NCI-H460 (cell line): ENCODE data around the gene ARHGAP32. TPM values are rescaled to one million over a fixed set of nuclear protein-coding genes. Genes with fewer than 3 reads are reported as not detected.
"Not testable (repeated sequence)": the region's sequence is repeated elsewhere in the genome, so short reads cannot be mapped to it uniquely, and the experiment has no call there.

Experiments used
- DNase-seq: peaks from one replicate; pipeline ENCODE4 v3.0.0-alpha.2; 2016; ENCODE audit warnings: low read depth; ENCODE audit errors: extremely low read depth
- total RNA-seq: library from RNA; depleted of rRNA; stranded (reverse); fragments of >200 nt; shearing (Covaris generic); gene quantifications from 2 replicates; pipeline ENCODE4 v1.2.3, GENCODE V29; 2014

Gene ARHGAP32
- total RNA-seq, 1 experiment from 2014 or later = 12.4 TPM

GRCh38 chr11:129204150-129204838 is 12.2 kb upstream of the ARHGAP32 start:
- DNase-seq = no peak

GRCh38 chr11:129202646-129203045 is 10.5 kb upstream of the ARHGAP32 start:
- DNase-seq = no peak

- no peak for DNase-seq
Observed at GRCh38 chr11:129195682-129196081, 3.6 kb upstream of the ARHGAP32 start.

- no peak for DNase-seq
Observed at GRCh38 chr11:129191649-129192048, 476 bp downstream of the ARHGAP32 start.

GRCh38 chr11:129190087-129190486 is 2.0 kb downstream of the ARHGAP32 start:
- peak; percentile 24 for DNase-seq

GRCh38 chr11:129189646-129190045 is 2.5 kb downstream of the ARHGAP32 start:
- DNase-seq = no peak

GRCh38 chr11:129185082-129185481 is 7.0 kb downstream of the ARHGAP32 start:
- DNase-seq = not testable (repeated sequence)

- DNase-seq = no peak
Observed at GRCh38 chr11:129184581-129184980, 7.5 kb downstream of the ARHGAP32 start.

- DNase-seq = no peak
Observed at GRCh38 chr11:129167315-129167714, 24.8 kb downstream of the ARHGAP32 start.

- DNase-seq = no peak
Observed at GRCh38 chr11:129163714-129164164, 28.4 kb downstream of the ARHGAP32 start.

- DNase-seq = not testable (repeated sequence)
Observed at GRCh38 chr11:129157080-129157479, 35.0 kb downstream of the ARHGAP32 start.

GRCh38 chr11:129155745-129156144 is 36.4 kb downstream of the ARHGAP32 start:
- DNase-seq = no peak

- no peak for DNase-seq
Observed at GRCh38 chr11:129148487-129148886, 43.6 kb downstream of the ARHGAP32 start.

- DNase-seq = peak; percentile 46
Observed at GRCh38 chr11:129146191-129146590, 45.9 kb downstream of the ARHGAP32 start.

- DNase-seq = no peak
Observed at GRCh38 chr11:129145276-129145675, 46.8 kb downstream of the ARHGAP32 start.

GRCh38 chr11:129144256-129144655 is 47.9 kb downstream of the ARHGAP32 start:
- DNase-seq = no peak

- DNase-seq = peak; percentile 100
Observed at GRCh38 chr11:129143335-129143734, 48.8 kb downstream of the ARHGAP32 start.

GRCh38 chr11:129141748-129142523 is 50.2 kb downstream of the ARHGAP32 start:
- DNase-seq = no peak

- no peak for DNase-seq
Observed at GRCh38 chr11:129131316-129131715, 60.8 kb downstream of the ARHGAP32 start.

GRCh38 chr11:129128881-129129620 is 63.1 kb downstream of the ARHGAP32 start:
- DNase-seq = not testable (repeated sequence)

GRCh38 chr11:129119036-129119435 is 73.1 kb downstream of the ARHGAP32 start:
- no peak for DNase-seq
